Activated CD4-positive, CD25-positive, alpha-beta regulatory T cell treated with anti-CD3 and anti-CD28 coated beads, Interleukin-2, amount 50 U/mL, for 72 hours (primary cell): ENCODE data around the gene KRTAP10-10.
"Not testable (repeated sequence)": the region's sequence is repeated elsewhere in the genome, so short reads cannot be mapped to it uniquely, and the experiment has no call there.

Experiments
- DNase-seq: peaks from one replicate; pipeline ENCODE4 v3.0.0; 2021

Gene KRTAP10-10

DNA sequence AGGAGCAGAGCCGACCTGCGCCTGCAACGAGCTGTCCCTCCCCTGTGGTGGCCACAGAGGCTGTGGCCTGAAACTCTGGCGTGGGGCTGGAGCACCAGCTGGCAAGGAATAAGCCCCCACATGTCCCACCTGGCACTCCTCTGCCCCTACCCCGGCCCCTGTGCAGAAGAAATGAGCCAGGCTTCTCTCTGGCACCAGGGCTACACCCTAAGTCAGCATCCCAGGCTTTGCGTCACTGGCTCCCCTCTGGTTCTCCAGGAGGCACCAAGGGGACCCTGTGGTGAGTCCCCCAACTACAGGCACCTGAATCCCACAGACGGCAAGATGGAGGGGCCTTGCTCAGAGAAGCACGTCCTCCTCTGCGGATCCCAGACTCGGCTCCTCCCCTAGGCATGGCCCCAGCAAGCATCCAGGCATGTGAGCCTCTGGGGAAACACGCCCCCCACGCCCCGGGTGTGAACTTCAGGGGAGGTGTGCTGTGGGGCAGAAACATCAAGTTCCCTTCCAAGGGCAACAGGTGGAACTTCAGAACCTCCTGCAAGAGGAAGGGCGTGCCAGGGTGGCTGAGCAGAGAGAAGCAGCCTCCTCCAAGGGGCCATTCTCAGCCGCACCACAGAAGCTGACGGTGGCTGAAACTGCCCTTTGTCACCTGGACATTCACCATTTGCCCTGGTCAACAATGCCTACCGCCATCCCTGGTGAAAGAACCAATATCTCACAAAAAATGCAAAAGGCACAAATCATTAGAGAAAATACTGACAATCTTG is 33.9 kb upstream of the KRTAP10-10 start:
- DNase-seq = no peak

DNA sequence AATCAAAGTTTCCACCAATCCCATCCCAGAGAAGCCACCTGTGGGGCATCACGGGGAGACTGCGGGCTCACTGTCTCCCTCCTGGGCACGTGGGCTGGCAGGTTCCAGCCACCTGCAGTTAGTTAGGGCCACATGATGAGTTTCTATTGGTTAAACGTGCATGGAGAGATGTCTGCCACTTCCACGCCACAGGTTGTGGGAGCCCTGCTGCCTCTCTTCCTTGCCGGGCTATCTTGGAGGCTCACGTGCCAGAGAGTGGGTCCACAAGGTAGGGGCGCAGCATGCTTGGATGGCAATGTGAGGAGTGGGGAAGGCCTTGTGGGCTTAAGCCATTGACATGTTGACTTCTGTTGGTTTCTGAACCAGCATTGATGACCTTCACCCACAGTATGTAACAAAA is 33.2 kb upstream of the KRTAP10-10 start:
- DNase-seq = no peak

DNA sequence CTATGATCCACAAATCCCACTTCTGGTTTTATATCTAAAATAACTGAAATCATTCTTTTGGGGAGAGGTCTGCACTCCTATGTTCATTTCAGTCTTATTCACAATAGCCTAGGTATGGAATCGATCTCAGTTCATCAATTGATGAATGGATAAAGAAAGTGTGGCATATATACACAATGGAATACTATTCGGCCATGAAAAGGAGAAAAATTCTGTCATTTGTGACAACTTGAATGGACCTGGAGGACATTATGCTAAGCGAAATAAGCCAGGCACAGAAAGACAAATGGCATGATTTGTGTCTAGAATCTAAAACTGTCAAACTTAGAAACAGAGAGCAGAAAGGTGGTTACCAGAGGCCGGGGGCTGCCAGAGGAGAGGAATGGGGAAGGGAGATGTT is 30.7 kb upstream of the KRTAP10-10 start:
- no peak for DNase-seq

DNA sequence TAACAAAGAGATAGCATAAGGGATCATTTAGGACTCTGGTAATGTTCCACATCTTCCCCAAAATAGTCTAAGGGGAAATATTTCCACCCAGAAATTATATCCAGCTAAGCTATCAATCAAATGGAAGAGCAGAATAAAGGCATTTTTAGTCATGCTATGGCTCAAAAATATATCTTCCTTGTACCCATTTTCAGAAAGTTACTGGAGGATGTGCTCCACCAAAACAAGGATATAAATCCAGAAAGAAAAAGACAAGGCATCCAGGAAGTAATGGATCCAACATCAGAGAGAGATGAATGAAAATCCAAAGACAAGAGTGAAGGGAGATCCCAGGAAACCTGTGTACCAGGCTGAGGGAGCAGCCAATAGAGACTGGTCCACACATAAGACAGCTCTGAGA is 28.0 kb upstream of the KRTAP10-10 start:
- no peak for DNase-seq

DNA sequence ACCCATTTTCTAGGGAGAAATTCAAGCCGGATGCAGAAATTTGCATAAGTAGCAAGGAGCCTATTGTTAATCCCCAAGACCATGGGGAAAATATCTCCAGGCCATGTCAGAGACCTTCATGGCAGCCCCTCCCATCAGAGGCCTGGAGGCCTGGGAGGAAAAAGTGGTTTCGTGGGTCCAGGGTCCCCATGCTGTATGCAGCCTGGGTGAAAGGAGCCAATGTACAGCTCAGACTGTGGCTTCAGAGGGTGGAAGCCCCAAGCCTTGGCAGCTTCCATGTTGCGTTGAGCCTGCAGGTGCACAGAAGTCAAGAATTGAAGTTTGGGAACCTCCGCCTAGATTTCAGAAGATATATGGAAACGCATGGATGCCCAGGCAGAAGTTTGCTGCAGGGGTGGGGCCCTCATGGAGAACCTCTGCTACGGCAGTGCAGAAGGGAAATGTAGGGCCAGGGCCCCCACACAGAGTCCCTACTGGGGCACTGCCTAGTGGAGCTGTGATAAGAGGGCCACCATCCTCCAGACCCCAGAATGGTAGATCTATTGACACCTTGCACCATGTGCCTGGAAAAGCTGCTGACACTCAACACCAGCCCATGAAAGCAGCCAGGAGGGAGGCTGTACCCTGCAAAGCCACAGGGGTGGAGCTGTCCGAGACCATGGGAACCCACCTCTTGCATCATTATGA is 26.9 kb upstream of the KRTAP10-10 start:
- not testable (repeated sequence) for DNase-seq

DNA sequence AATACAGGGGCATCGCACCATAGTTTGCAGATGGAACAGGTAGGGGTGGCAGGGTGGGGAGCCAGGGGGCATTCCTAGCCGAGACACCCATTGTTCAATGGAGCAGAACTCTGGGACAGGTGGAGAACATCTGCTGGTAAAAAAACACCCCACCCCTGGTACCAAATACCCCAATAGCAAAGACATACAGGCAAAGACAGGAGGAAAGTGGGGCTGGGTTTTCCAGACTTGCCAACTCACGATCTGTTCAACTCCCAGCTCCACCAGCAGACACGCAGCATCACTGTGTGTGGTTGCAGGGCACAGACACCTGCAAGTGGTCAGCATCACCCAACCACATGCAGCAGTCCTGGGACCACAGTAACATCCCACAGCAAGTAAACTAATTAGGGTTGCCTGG is 25.6 kb upstream of the KRTAP10-10 start:
- DNase-seq = no peak

DNA sequence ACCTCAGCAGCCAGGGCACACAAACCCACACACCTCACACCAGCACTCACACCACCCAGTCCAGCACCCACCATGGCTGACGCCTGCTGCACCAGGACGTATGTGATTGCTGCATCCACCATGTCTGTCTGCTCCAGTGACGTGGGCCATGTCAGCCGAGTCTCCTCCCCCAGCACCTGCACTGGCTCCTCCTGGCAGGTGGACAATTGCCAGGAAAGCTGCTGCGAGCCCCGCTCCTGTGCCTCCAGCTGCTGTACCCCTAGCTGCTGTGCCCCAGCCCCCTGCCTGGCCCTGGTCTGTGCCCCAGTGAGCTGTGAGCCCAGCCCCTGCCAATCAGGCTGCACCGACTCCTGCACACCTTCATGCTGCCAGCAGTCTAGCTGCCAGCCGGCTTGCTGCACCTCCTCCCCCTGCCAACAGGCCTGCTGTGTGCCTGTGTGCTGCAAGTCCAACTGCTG is 25.1 kb upstream of the KRTAP10-10 start, which contains the start of gene KRTAP10-8:
Gene KRTAP10-8, plus strand, starts transcription at position 51 of the 458 bp plus-strand sequence. Its CDS starts 22 bp downstream, at position 73.
- DNase-seq = no peak

DNA sequence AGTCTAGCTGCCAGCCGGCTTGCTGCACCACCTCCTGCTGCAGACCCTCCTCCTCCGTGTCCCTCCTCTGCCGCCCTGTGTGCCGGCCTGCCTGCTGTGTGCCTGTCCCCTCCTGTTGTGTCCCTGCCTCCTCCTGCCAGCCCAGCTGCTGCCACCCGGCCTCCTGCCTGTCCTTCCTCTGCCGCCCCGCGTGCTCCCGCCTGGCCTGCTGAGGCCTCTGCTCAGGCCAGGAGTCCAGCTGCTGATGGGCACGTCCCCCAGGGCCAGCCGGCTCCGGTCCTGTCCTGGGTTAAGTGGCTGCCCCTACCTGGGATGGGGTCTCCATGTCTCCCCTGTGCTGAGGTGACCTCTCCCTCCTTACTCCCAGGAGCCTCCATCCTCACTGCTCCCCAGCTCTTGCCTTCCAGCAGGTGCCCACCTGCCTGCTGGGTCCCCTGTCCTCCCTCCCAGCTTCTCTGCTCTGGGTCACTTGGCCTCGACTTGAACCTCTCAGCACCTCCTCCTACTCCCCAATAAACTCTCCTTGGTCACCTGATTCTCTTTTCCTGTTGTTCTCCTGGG is 24.4 kb upstream of the KRTAP10-10 start:
- DNase-seq = peak; percentile 21

DNA sequence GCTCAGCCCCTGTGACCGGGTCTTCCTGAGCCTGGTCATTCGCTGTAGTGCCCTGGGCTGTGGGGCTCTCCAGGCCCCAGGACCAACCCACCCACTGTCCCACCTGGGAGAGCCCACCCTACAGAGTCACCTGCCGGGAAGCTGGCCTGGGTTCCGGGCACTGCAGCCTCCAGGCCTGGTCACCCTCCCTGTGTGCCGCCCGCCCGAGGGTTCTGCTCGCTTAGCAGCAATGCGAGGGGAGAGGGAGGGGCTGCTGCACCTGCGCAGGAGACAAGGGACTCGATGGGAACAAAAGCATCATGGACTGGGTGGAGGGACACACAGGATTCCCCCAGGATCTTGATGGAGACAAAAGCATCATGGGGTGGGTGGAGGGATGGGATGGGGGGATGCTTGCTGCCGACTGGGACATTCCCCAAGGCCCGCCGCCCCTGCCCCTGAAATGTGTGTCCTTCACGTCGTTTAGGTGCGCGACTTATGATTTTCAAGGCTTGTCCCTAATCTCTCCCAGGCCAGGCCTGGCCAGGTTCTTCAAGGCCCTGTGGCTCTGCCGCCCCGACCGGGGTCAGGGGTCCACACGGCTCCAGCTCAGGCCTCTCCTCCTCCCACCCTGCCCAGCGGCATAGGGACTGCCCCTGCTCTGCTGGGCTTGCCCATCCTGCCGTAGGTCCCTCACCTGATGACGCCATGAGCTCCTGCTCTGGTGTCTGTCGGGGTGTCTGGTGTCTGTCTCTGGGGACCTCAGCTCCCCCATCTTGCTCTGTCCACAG is 23.6 kb upstream of the KRTAP10-10 start:
- peak; percentile 17 for DNase-seq

DNA sequence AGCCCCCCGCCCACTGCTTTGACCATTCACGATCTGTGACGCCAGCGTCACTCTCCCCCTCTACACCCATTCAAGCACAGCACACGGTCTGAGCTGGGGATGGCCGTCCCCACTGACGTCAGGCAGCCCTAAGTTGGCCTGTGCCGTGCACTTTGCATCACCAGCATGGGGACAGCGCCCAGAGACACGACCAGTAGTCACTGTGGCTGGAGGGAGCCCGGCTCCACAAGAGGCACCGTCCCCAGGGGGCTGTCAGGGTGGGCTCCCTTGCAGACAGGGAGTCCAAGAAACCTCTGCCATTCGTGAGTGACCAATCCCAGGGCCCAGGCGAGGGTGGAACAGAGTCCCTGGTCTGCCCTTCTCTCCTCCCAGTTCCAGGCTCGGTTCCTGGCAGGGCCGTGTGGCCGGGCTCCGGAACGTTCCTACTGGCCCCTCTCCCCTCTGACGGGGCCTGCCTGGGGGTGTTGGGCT is 23.0 kb upstream of the KRTAP10-10 start:
- DNase-seq = peak; percentile 23

DNA sequence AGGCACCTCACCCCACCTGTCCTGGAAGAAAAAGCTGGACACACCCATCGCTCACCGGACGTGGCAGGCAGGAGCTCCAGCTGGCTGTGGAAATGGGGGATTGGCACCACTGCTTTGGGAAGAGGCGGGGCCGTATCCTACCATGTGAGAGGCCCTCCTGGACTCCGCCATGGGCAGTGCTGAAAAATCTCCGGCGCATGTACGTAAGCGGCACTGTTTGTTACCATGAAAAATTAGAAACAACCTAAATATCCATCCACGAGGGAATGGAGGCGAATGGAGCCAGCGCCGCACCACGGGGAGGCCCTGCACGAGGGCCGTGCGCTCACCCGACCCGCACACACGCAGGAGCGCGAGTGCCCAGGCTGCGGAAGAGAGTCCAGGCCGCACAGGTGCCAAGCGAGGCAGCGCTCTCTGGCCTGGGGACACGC is 22.2 kb upstream of the KRTAP10-10 start:
- DNase-seq = no peak

DNA sequence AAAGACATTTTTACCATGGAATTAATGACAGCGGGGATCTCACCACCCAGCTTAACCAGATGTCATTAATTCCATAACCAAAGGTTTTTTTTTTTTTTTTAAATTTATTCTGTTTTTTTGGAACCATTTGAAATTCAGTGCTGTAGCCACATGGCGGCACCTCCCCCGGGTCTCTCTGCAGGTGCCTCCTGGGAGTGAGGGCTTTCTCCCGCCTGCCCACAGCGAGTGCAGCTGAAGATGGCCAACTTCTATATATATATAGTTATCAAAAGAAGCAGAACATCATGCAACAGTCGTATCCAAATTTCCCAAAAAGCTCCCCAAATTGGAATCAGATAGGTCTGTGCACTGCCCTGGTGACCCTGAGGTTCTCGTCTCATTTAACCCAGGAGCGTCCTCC is 21.7 kb upstream of the KRTAP10-10 start:
- DNase-seq = no peak

DNA sequence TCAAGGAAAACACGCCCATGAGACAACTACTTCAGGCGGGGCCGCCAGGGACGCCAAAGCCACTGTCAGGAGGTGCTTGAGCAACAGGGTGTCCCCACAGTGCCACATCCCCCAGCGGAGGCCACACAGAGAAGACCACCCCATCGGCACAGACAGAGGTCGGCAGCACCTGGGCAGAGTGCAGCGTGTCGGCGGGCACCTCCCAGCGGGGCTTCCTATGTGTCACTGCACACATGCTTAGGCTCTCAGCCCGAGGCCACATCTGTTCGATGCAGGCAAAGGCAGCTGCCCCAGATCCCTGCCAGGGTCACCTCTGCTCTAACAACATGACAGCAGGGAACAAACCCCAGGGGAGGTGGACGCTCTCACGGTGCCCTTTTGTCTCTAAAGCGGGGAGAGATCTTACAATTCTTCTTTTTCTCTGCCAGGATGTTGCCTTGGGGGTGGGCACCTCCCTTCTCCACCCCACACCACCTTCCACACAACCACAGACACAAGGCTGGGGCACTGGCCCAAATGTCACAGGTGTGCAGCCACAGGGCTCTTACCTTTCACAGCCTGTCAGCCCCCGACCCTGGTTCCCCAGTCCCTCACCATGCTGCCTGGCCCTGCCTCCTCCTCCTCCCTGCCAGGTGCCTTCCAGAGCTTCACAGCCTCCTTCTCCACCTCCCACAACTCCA is 21.1 kb upstream of the KRTAP10-10 start:
- DNase-seq = peak; percentile 25

DNA sequence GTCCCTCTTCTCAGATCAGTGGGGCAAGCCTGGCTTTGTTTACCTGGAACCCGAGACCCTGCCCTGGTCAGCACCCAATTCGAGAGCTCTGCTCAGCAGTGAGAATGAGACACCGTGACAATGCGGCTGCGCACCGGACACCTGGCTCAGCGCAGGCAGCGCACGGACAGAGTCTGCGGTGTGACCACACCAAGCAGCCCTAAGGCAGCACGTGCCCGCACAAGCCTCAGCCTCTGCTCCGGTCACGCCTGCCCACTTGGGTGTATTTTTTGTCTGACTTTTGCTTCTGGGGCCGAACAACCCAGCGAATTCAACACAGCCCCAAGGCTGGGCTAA is 20.6 kb upstream of the KRTAP10-10 start:
- DNase-seq = no peak

DNA sequence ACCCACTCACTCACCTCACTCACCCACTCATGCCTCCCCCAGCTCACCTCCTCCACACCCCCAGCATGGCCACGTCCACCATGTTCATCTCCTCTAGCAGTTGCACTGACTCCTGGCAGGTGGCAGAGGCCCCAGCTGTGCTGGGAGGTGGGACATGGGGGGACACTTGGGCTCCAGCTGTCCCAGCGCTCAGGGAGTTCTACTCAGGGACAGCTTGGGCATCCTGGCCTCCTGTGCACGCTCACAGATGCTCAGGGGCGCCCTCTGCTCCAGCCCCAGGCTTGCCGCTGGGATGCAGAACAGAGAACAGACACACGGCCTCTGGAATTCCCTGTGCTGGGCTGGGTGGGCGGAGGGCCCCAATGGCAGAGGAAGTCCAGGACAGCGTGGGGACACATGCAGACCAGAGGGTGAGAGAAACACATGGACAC is 20.1 kb upstream of the KRTAP10-10 start:
- no peak for DNase-seq

DNA sequence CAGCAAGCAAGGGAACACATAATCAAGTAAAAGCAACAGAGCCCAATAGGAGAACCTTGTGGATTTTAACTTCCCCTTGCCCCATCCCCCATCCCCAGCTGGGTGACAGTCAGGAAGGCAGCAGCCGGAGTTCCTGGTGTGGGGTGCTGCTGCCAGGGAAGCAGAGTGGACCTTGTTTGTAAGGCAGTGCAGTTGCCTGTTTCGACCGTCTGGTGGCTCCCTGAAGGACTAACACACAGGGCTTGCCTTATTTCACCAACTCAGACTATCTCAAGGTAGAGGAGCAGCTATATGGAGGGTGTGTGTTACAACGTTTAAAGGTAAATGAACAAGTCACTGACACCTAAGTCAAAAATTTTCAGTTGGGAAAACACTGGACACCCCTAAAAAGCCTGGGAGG is 18.7 kb upstream of the KRTAP10-10 start:
- DNase-seq = no peak

DNA sequence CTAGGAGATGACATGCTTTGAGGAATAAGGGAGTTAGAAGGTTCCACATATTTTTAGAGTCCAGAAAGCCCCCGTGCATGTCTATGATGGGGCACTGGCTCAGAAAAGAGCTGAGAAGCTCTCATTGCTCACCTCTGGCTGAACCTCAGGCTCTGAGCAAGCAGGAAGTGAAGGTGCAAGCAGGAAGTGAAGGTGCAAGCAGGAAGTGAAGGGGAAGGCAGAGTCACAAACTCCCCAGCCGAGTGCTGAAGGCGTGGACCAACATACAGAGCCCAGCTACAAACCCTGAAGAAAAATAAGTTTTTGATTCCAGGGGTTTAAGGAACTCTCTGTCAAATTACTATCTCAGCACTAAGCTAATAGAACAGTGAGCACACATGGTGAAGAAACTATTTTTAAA is 18.2 kb upstream of the KRTAP10-10 start:
- peak; percentile 50 for DNase-seq

DNA sequence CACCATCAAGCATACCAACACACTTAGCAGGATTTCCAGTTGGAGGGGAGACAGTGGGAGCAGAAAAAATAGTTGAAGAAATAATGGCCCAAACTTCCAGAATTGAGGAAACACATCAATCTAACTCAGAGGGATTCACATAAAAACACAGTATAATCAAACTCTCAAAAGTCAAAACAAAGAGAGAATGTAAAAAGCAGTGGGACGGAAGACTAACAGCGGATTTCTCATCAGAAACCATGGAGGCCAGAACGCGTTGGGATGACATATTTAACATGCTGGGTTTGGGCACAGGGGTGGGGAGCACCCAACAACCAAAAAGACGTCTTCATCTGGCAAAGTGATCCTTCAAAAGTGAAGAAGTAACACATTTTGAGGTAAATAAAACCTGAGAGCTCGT is 17.3 kb upstream of the KRTAP10-10 start:
- DNase-seq = no peak

DNA sequence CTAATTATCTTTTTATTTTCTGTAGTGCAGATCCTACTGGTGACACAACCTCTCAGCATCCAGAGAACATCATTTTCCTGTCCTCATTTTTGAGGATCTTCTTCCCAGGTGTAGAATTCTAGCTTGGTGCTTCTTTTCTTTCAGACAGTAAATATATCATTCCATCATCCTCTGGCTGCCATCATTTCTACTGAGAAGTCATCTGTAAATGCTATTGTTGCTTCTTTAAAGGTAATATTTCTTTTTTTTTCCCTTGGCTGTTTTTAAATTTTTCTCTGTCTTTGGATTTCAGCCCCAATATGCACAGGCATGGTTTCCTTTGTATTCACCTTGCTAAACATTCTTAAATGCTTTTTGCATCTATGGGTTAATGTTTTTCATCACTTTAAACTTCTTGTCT is 13.6 kb upstream of the KRTAP10-10 start:
- DNase-seq = no peak

DNA sequence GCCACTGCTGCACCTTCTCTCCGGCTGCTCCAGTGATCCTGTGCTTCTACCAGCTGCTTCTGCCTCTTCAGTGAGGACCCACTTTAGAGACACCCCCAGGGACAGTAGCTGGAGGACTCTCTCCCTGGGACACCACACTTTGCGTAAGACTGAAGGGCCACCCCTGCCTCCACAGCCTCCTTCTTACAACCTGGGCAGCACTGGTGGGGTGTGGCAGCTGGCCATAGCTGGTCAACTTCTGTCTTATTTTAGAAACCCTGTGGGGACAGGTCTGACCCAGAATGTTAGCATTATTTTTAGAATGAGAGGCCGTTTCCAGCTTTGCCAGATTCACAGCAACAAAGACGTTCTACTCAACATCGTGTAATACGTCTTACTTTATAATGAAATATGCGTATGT is 11.4 kb upstream of the KRTAP10-10 start:
- no peak for DNase-seq

DNA sequence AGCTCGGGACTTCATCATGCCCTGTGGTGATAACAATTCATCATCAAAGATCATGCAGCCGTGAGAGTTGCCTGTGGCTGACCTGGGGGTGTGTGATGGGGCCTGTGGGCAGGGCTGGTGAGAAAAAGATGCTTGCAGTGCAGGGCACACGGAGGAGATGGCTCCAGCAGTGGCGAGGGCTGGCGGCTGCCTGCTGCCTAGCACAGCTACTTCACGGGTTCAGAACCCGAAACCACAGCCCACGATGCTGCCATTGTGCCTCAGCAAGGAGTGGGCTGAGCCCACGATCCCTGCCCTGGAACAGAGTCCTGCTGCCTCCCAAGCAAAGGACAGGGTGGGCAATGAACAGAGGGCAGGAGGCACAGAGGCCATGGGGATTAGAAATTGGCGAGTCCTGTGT is 10.9 kb upstream of the KRTAP10-10 start:
- DNase-seq = no peak

DNA sequence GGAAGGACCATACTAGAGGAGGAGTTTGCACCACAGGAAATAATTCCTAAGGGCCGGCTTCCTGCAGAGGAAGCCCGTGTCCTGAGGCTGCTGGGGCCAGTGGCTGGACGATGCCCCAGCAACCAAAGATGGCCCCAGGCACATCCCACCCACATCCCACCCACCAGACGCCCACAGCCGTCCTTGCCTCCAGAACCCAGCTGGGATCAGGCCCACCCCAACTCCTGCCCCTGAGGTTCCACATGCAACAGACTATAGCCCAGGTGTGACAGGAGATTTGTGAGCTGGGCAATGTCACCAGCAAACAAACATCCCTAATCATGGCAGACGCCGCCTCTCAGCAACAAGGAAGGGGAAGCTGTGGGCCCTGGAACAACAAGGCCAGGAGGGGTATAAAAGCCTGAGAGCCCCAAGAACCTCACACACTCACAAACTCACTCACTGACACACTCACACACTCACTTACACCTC is 10.4 kb upstream of the KRTAP10-10 start, which contains the start of gene KRTAP10-9:
Gene KRTAP10-9, plus strand, starts transcription at position 421 of the 471 bp plus-strand sequence. CDS start 79 bp downstream, outside the sequence.
- no peak for DNase-seq
